ENCODE results near the gene SIN3B.

DNA sequence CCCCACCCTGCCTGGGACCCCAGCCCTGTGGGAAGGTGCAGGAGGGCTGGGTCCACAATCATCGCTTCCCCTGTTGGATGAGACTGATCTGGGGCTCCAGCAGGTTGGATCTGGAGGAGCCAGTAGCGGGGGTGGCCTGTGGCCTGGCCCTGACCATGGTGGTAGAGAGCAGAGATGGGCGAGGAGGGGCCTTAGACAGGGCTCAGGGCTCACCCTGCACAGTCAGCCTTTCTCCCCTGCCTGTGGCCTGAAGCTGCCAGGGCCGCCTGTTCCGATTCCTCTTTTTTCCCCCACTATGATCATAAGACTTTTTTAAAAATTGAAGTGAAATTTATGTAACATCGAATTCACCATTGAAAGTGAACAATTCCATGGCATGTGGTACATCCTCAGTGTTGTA lies 18.2 kb downstream of the SIN3B start:
- TF ChIP-seq POLR2A (IDR thresholded peaks at IDR 0.05; ENCODE audit: low read length) (no peak), PHF8 (IDR thresholded peaks at IDR 0.05; ENCODE audit: borderline replicate concordance, low read depth) (no peak), CEBPB (IDR thresholded peaks at IDR 0.05) (no peak), RAD21 (conservative IDR thresholded peaks at IDR 0.05 in 1 of 2, IDR thresholded peaks at IDR 0.05 in 1 of 2) (no peak)
- TF ChIP-seq, protein P1, sequence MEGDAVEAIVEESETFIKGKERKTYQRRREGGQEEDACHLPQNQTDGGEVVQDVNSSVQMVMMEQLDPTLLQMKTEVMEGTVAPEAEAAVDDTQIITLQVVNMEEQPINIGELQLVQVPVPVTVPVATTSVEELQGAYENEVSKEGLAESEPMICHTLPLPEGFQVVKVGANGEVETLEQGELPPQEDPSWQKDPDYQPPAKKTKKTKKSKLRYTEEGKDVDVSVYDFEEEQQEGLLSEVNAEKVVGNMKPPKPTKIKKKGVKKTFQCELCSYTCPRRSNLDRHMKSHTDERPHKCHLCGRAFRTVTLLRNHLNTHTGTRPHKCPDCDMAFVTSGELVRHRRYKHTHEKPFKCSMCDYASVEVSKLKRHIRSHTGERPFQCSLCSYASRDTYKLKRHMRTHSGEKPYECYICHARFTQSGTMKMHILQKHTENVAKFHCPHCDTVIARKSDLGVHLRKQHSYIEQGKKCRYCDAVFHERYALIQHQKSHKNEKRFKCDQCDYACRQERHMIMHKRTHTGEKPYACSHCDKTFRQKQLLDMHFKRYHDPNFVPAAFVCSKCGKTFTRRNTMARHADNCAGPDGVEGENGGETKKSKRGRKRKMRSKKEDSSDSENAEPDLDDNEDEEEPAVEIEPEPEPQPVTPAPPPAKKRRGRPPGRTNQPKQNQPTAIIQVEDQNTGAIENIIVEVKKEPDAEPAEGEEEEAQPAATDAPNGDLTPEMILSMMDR (IDR thresholded peaks at IDR 0.05) = no peak
- TF ChIP-seq, protein P2, sequence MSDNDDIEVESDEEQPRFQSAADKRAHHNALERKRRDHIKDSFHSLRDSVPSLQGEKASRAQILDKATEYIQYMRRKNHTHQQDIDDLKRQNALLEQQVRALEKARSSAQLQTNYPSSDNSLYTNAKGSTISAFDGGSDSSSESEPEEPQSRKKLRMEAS (IDR thresholded peaks at IDR 0.05) = no peak
